HG03175 (cell line): Measurements from ENCODE around the gene C19orf12.

Experiments used
- ATAC-seq: cut with Tn5 transposase; IDR thresholded peaks from one replicate; pipeline ENCODE4 v1.9.1; 2021; ENCODE audit warnings: mild to moderate bottlenecking, moderate library complexity; ENCODE audit not compliant: unreplicated experiment

C19orf12 gene

GRCh38 chr19:29697523-29698261 lies 17.4 kb downstream of the C19orf12 start:
- ATAC-seq: no peak

GRCh38 chr19:29696565-29696846 lies 18.6 kb downstream of the C19orf12 start:
- ATAC-seq: no peak

- ATAC-seq: no peak
Observed at GRCh38 chr19:29695765-29696564, 19.1 kb downstream of the C19orf12 start.

- ATAC-seq: peak; percentile 86
Observed at GRCh38 chr19:29694669-29695627, 20.1 kb downstream of the C19orf12 start.

- no peak for ATAC-seq
Observed at GRCh38 chr19:29694161-29694560, 20.9 kb downstream of the C19orf12 start.

GRCh38 chr19:29690842-29691241 lies 24.2 kb downstream of the C19orf12 start:
- no peak for ATAC-seq

- no peak for ATAC-seq
Observed at GRCh38 chr19:29687897-29688728, 26.9 kb downstream of the C19orf12 start.

- no peak for ATAC-seq
Observed at GRCh38 chr19:29687244-29687896, 27.7 kb downstream of the C19orf12 start.

- no peak for ATAC-seq
Observed at GRCh38 chr19:29686285-29686805, 28.7 kb downstream of the C19orf12 start.

GRCh38 chr19:29685326-29685725 lies 29.7 kb downstream of the C19orf12 start:
- ATAC-seq: no peak

GRCh38 chr19:29683009-29683408 lies 32.1 kb downstream of the C19orf12 start:
- ATAC-seq: no peak

GRCh38 chr19:29682236-29682895 lies 32.7 kb downstream of the C19orf12 start:
- no peak for ATAC-seq

GRCh38 chr19:29681422-29682235 lies 33.4 kb downstream of the C19orf12 start:
- no peak for ATAC-seq

GRCh38 chr19:29680937-29681336 lies 34.1 kb downstream of the C19orf12 start:
- no peak for ATAC-seq

GRCh38 chr19:29680447-29680846 lies 34.6 kb downstream of the C19orf12 start:
- peak; percentile 79 for ATAC-seq

- no peak for ATAC-seq
Observed at GRCh38 chr19:29679598-29680210, 35.4 kb downstream of the C19orf12 start.

GRCh38 chr19:29678484-29679106 lies 36.5 kb downstream of the C19orf12 start:
- ATAC-seq: no peak
